TTC549 (cell line): ENCODE data around the gene TMEM200A.

ENCODE experiments used
- FAIRE-seq: peaks from 2 replicates; lab custom pipeline; 2012; peaks lifted over from hg19 to GRCh38; lab: Jason Lieb, UNC

Gene TMEM200A

DNA sequence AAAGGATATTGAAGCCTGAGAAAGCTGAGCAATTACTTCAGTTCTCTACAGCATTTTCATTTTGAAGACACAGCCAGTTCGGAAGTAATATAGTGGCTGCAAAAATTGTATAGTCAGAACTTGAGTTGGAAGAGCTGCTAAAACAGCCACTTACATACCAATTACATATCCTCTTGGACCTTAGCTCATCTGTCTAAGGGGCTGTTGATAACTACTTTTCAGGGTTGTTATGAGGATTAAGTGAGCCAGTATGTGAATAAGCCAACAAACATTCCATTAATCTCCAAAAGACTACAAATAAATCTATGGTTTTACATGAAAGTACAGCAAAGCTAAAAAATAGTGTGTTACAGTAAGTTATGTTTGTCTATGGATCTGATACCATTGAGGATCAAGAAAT lies 59.7 kb downstream of the TMEM200A start:
- FAIRE-seq, result no peak

DNA sequence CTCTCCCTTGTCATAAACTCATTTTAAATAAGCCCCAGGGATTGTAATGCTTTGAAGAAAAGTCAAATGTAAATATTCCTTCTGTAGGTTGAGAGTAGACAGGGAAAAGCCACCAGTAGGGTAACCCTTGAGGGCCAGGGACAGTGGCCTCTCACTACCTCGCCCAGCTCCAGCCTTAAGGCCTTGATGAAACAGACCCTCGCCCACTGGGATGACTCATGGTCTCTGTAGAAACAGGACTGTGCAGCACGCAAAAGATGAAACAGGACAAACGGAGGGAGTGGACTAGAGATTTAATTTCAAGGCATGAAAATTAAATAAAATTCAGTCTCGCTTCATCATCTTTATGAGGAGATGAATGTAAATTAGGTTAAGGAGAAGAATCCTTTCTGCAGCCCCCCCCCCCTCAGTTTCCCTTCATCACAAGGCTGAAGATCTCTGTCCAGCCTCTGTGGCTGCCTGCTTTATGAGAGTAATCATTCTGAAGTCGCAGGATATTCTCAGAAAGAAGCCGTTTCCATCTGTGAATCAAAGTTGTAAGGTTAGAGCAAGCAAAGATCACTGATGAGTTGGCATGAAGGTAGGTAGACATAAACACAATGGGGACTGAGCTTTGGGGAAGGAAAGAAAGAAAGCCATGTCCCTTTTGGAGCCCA lies 60.4 kb downstream of the TMEM200A start:
- FAIRE-seq, result no peak

DNA sequence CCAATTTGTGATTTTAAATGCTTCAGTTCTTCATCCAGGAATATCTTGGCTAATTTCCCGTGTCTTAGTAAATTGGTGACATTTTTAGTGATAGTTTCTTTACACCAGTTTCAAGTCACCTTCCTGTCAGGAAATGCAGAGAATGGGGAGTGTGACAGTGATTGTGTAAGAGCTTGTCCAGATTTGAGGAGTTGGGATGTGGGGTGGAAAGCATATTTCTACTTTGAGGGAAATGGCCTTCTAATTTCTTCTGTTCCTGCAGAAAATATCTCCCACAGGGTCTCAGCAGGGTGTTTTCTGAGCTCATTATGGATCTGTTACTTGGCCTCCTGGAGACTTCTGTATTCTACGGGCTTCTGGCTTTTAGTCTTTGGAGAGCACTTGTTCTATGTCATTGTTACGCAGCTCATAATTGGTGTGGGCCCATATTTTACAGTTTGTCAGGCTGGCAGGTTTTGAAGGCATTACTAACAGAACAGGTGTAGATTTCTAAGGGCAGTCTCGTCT lies 65.6 kb downstream of the TMEM200A start:
- FAIRE-seq, result no peak

DNA sequence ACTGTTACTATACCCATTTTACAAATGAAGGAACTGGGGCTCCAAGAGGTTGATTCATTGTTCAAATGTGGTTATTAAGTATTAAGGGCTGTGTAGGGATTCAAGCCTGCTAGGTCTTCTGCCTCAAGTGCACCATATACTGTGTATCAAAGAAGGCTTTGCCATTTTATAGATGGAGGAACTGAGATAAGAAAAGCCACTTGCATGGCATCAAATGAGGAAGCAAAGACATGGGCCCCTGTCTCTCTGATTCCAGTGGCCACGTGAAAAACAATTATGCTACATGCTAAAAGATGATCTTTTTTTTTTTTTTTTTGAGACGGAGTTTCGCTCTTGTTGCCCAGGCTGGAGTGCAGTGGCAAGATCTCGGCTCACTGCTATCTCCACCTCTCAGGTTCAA lies 67.0 kb downstream of the TMEM200A start:
- FAIRE-seq, result no peak

DNA sequence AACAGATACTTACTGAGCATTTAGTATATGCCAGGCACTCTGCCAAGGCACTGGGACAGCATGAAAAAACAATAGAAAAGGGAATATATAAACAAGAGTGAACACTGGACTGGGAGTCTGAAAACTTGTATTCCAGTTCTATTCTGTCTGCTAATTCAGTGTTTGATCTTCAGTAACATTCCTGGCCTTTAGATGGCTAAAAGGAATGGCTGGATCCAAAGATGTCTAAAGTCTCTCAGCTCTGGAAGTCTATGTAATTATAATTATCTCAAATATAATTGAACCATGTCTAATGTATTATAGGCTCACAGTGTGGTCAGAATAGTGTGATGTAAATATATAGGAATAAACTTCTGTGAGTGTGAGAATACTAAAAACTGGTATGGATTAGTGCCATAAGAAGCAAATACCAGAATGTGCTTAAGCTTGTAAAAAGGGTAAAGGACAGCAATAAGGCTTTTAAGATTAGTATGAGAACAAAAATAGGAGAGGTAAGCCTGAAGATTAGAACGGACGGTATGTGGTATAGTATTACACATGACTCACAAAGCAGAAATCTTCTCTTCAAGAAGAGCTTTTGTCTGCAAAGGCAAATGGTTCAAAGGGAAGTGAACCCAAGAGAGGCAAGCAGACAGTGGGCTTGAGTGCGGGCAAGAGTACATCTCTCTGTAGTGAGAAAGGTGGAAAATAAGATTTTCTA lies 68.5 kb downstream of the TMEM200A start:
- FAIRE-seq, result no peak

DNA sequence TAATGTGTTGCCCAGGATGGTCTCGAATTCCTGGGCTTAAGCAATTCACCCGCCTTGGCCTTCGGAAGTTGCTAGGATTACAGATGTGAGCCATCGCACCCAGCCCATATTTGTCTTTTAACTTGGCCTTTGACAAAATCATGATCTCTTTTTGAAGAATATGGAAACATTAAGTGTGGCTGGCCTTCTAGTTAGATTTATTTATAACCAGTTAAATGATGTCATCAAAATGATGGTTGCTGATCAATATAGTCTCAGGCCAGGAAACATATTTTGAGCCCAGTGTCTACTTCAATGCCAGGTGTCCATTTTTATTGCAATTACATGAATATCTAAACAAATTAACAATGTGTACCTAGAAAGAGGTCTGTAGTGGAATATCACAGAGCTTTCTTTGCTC lies 69.4 kb downstream of the TMEM200A start:
- FAIRE-seq, result no peak

DNA sequence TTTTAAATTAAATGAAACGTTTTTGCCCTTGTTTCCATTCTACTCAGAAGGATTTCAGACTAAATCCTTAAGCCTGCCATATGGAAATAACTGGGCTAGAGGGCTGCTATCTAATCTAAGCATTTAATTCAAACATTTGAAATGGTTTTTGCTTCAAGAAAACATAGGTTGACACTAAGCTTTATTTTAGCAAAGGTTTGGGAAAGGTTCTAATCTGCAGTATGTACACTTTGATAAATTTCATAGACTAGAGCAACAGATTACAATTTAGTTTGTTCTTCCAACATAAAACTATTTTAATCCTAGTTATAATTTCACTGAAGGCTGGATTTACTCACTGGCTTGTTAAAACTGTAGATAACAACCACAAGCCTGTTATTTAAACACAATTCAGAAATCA lies 72.1 kb downstream of the TMEM200A start:
- FAIRE-seq, result no peak

DNA sequence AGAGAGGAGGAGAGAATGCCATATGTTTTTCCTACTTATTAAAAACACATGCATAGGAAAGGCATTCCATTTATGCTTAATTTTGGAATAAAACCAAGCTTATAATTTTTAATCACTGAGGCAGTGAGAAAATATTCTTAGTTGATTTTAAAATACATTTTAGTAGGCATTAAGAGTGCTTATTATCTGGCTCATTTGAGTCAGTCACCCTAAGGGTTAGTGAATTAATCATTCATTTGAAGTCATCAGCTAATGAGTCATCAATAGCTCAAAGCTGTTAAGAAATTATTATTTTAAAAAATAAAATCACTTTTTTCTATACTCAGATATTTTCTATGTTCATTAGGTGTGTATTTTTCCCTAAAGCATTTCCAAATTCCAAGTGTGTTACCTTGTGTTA lies 81.6 kb downstream of the TMEM200A start:
- no peak for FAIRE-seq

DNA sequence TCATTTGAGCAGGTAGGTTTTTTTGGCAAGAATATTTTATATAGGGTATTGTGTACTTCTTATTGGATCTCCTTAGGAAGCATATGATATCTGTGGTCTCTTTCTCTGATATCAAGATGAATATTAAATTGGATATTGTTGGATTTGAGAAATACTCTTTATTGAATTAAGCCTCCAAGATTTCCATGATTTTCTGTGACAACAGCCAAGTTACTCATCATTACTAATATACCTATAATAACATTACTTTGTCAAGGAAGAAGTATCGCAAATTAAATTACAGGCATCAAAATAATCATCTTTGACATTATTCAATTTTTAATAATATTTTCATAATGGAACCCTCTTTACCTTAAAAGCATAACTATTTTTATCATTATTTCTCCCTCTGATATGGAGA lies 86.5 kb downstream of the TMEM200A start:
- no peak for FAIRE-seq

DNA sequence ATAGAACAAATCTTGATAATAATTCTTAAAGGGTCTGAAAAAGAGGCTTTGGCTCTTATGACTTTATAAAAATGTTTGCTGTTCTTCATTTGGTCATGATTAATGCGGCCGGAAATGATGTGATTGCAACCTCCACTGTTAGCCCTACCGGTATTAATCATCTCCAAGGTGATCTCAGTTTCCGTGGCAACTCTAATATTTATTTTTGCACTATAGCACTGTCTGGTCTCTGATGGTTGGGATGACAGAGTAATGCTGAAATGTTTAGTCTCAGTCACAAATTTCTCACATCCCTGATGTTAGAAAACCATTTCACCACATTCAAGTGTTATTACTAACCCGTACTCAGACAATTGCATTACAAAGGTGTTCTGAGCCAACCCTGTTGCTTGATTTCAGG lies 87.4 kb downstream of the TMEM200A start:
- no peak for FAIRE-seq

DNA sequence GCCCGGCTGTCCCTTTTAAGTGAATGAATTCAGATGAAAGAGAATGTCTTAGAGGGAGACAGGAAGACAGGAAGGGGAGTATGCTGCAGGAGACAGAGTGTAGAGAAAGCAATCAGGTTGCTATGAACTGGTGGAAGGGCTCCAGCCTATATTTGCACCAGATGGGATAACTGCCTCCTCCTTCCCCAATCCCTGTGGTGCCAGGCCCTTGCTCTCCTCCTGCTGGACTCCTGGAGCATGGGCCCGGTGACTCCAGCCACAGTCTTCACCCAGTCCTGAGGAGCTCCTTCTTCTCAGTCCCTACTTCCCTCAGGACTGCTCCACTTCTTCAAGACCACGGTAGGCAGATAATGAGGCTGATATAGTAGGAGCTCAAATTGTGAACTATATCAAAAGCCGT lies 91.8 kb downstream of the TMEM200A start:
- no peak for FAIRE-seq

DNA sequence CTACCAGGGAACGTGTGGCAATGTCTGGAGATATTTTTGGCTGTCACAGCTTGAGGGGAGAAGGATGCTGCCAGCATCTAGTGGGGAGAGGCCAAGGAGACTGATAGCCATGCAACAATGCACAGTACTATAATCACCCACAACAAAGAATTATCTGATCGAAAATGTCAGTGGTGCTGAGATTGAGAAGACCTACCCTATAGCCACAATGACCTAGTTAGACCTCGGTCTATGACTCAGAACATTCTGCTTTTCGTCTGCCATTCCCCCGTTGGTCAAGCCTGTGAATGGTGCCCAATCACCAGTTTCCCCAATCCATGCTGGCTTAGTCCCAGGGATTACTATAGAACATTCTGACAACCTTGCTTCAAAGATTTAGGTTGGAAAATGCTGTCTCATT lies 93.5 kb downstream of the TMEM200A start:
- FAIRE-seq, result no peak

DNA sequence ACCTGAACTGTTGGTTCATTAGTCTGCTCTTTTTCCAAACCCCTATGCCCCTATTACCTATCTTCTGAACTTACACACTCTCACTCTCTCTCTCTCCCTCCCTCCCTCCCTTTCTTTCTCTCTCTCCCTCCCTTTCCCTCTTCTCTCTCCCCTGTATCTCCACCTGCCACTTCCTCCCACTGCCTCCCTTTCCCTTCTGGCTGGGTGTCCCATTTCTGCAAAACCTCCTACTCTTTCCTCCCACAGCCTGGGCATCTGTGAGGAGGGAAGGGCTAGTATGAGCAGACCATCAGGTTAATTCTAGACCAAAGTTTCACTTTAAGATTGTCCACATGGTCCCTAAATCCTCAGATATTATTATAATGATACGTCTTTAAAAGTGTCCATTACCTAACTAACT lies 95.1 kb downstream of the TMEM200A start:
- FAIRE-seq, result no peak

DNA sequence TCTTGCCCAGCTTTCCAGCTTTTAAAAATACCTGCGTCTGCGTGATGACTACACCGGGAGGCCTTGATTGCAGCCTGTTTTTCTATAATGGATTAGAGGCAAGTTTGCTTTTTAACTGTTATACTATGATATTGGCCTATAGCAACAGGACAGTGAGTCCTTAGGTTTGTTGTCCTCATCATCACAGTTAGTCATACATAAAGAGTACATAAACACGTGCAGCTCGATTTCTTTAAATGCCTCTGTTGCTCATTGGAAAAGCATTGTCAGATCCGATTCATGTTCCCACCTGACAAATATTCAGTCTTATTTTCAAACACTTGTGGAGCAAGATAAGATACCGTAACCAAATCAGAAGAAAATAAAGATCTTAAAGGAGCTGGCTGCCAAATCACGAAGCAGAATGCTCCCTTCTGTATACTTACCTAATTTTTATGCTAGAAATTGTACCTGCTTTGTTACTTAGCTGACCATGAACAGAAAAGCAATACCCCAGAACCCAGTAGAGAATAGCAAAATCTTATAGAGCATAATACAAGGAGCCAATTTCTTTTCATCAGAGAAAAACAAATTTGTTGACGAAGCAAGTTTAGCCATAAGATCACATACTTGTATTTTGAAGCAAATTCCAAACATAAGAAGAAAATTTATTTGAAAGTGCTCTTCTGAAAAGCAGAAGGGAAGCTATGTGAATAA lies 100.4 kb downstream of the TMEM200A start:
- FAIRE-seq, result no peak

DNA sequence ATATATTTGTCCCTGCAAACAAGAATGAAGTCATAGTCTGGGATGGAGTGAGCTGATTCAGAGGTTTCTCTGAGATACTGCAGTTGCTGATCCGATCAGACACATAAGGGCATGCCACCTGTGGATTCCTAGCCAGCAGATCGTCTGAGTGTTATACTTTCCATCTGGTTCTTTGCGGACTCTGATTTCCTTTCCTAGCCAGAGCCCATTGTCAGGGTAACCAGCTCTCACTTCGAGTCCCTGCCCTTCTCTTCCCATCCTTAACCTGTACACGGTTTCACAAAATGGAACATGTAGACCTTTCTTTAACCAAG lies 100.9 kb downstream of the TMEM200A start:
- no peak for FAIRE-seq

DNA sequence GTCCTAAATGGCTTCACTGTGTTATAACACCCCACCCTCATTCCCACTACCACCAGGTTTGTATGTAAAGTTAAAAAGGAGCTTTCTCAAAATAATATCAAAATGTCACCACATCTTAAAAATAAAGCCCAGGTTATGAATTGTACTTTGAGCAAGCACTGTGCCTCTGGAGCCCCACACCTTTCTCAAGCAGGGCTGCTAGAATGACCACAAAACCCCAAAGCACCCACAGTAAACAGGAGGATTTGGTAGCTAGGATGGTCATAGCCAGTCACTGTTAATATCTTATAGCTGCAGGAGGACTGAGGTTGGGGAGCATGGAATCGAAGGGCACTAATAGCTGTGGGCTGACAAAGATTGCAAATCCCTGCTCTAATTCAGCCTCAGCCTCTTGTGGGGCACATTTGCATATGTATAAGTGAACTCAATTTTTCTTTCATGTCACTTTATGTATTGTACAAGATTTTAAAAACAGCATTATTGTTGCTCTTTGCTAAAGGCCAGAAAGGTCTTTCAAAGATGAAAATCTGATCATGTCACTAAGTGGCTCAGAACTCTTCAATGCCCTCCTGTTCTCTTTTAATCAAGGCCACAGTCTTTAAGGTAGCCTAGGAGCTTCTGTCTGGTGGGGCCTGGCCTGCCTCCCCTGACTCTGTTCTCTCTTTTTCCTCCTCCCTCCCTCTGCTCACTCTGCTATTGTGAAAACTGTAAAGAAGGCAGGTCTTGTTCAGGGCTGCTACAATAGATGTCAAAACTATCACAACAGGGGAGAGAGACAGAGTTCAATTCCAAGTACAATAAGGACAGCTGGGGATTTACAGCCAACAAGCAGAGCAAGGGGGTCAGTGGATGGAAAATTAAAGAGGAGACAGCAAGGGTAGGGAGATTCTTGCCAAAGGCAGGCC lies 101.6 kb downstream of the TMEM200A start:
- no peak for FAIRE-seq

DNA sequence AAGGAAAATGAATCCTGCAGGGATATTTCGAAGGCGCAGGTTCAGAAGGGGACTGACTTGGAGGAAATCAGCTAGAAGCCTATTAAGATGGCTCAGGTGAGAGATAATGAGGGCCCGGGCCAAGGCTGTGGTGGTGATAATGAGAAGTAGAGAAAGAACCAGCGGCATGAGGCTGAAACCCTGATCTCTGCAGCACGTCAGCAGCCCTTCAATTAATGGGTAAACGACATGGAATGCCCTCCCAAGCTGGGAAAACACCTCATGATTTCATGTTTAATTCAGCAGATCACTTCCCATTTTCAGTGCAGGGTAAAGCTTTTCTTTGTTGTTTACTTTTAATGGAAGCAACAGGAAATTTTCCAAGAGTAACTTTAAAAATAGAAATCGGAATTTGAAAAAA lies 104.9 kb downstream of the TMEM200A start:
- no peak for FAIRE-seq

DNA sequence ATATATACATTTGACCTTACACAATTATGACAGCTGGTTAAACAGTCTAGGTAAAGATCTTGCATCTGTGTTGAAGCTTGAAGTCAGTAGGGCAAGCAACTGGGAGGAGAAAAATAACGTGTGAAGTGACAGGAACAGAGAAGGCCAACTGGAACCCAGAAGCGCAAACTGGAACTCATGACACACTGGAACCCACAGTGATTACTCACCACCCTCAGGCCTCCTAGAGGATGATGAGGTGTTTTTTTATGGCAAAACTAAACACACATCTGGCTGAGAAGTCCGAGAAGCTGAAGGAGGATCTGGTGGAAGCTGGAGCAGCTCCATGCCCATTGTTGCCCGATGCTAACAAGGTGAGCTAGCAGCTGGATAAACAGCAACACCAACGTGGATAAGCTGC lies 108.1 kb downstream of the TMEM200A start:
- FAIRE-seq, result no peak

DNA sequence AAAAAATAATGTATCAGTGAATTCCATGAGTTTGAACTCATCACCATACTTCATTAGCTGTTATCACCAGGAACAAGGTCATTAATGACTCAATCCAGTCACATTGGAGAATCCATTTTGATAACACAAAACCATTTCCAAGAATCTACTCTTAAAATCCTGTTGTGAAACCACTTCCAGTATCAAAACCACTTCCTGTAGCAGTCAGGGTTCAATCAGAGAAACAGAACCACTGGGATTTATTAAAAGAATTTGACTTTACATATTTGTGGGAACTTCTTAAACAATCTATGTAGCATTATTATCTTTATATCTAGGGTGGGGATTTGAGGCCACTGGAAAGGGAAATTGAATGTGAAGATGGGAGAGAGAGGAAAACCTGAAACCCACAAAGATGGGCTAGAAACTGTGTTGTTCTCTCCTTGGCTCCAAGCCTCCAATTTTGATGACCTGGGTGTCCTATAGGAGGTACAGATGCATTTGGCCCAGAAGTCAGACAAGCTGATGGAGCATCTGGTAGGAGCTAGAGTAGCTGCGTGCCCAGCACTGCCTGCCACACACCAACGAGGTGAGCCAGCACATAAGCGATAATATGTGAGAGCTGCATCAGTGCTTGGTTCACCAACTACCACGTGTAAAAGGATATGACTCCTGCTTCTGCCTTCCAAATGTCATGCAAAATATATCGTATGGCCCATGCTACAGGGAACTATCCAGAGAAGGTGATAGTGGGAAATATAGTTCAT lies 117.0 kb downstream of the TMEM200A start:
- FAIRE-seq, result no peak

DNA sequence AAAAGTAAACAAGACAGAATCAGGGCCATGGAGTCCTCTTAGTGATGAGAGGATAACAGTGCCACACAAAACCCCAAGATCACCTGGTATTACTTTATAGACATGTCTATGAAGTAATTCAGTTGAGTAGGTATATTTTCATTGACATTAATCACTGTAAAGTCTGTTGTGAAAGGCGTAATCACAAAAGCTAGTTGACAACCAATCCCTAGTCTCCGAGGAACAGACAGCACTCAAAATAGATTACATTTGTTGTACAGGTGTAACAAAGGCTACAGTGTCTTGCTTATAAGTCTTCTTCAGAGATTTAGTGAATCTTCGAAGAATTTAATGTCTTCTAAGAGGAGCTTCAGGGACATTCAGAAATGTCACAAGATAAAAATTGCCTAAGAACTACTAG lies 120.1 kb downstream of the TMEM200A start:
- no peak for FAIRE-seq

DNA sequence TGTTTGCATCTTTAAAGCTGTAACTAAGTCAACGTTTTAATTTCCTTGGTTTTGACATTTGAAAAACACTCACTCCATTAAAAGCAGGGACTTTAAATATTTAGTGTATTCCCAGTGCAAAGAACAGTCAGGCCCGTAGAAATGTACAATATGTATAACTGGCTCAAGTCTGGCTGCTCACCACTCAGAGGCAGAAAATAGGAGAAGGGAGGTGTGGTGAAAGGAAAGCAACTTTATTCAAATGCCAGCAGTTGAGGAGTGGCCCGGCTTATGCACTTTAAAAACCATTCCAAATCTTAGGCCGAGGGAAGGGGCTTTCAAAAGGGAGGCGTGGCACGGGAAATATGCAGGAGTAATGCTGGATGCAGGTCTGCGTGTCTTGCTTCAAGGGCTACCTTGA lies 120.6 kb downstream of the TMEM200A start:
- no peak for FAIRE-seq

DNA sequence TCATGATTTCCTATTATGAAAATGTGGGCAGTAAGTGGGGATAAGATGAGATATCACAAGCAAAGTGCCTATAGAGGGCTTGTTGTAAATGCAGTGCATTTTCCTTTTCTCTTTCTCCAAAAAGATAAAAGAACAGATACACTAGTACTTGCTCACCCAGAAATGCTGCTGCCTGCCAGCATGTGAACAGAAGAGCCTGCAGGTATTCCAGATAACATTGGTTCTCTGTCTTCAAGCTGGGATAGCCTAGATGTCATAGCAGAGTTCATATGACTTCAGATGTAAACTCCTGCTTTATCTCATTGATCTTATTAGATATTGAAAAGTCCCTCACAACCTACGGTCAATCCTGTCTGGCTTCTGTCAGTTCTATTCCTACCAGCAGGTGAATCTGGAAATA lies 123.7 kb downstream of the TMEM200A start:
- FAIRE-seq, result no peak
